GM12878 (cell line): ENCODE results near the gene CDC42EP3. TPM values are rescaled to one million over a fixed set of nuclear protein-coding genes. Genes with fewer than 3 reads are reported as not detected.

Experiments used
- ATAC-seq: fragments of 200-7000 bp; cut with Tn5 transposase; 3 replicates; pipeline ENCODE4 v1.9.1; 2020; ENCODE audit warnings: mild to moderate bottlenecking, moderate library complexity
- BruUV-seq: library from RNA; stranded (reverse); fragments of 400-500 nt; replicated peaks from 2 replicates; lab custom pipeline; 2021; lab: Mats Ljungman, UMichigan
- CTCF ChIA-PET: fragments of 300-600 bp; sonication (Branson Sonifier 250); formaldehyde crosslinking; extraction: SDS; loops from one replicate; lab custom pipeline; 2021; ENCODE audit warnings: inconsistent platforms; lab: Yijun Ruan, JAX
- POLR2A ChIA-PET: fragments of 350-600 bp; formaldehyde crosslinking; extraction: SDS; loops from one replicate; lab custom pipeline; 2021; ENCODE audit warnings: inconsistent platforms; lab: Charles Lee
- RAD21 ChIA-PET: fragments of 300-600 bp; sonication (Branson Sonifier 250); formaldehyde crosslinking; loops from one replicate; lab custom pipeline; 2023; ENCODE audit warnings: antibody characterized with exemption; ENCODE audit not compliant: unreplicated experiment; lab: Charles Lee
- SMC1A ChIA-PET: fragments of 300-600 bp; sonication (Branson Sonifier 250); formaldehyde crosslinking; loops from one replicate; lab custom pipeline; 2023; ENCODE audit not compliant: unreplicated experiment, uncharacterized antibody; lab: Charles Lee
- DNase-seq: peaks from one replicate; pipeline ENCODE4 v3.0.0-alpha.2; 2011; ENCODE audit warnings: low read depth, low spot score
- FAIRE-seq: peaks from 3 replicates; lab custom pipeline; 2011; peaks lifted over from hg19 to GRCh38; lab: Jason Lieb, UNC
- H2AFZ ChIP-seq: 2 replicates; pipeline ENCODE4 v1.6.0; 2011; ENCODE audit warnings: low read depth, low read length, control low read depth; ENCODE audit not compliant: control insufficient read depth
- H3K27ac ChIP-seq: 2 replicates; pipeline ENCODE4 v1.5.1; 2011; ENCODE audit warnings: control low read depth; ENCODE audit not compliant: control insufficient read depth, insufficient read depth
- H3K27me3 ChIP-seq, 2 experiments: replicated peaks in 1 of 2; 2 replicates each; pipeline versions ENCODE4 v1.6.0 to v1.6.1; 2011; ENCODE audit warnings: low read length in 1 of 2; ENCODE audit not compliant: control insufficient read depth in 2 of 2, insufficient read depth in 2 of 2
- H3K36me3 ChIP-seq, 2 experiments: 2 replicates each; pipeline ENCODE4 v1.5.1; 2011; ENCODE audit warnings: low read length in 1 of 2; ENCODE audit not compliant: control insufficient read depth in 2 of 2, insufficient read depth in 2 of 2
- H3K4me1 ChIP-seq: 2 replicates; pipeline ENCODE4 v1.6.1; 2011; ENCODE audit warnings: mild to moderate bottlenecking, low read length, moderate library complexity, mixed read lengths; ENCODE audit not compliant: control insufficient read depth, insufficient read depth
- H3K4me2 ChIP-seq: 2 replicates; pipeline ENCODE4 v1.6.0; 2011; ENCODE audit warnings: control low read depth; ENCODE audit not compliant: control insufficient read depth, insufficient read depth
- H3K4me3 ChIP-seq: fragments of 200-600 bp; sonication (generic); 2 replicates; pipeline ENCODE4 v1.5.1; 2016
- H3K79me2 ChIP-seq: 2 replicates; pipeline ENCODE4 v1.6.0; 2011; ENCODE audit warnings: low read length; ENCODE audit not compliant: control insufficient read depth, insufficient read depth
- H3K9ac ChIP-seq: 2 replicates; pipeline ENCODE4 v1.8.0; 2011; ENCODE audit warnings: low read length, control low read depth, mixed read lengths; ENCODE audit not compliant: control insufficient read depth, insufficient read depth
- H3K9me3 ChIP-seq: replicated peaks from 3 replicates; pipeline ENCODE4 v1.5.1; 2011; ENCODE audit warnings: mild to moderate bottlenecking, low read length; ENCODE audit not compliant: control insufficient read depth, insufficient read depth
- H4K20me1 ChIP-seq: 2 replicates; pipeline ENCODE4 v1.6.0; 2011; ENCODE audit not compliant: control insufficient read depth, insufficient read depth
- ETV6 ChIP-seq, 2 experiments: fragments of 450-650 bp in 1 of 2; IDR thresholded peaks in 1 of 2; conservative IDR thresholded peaks in 1 of 2; 2 replicates each; pipeline ENCODE4 v1.6.1; 2014; ENCODE audit warnings: antibody characterized with exemption in 1 of 2, borderline replicate concordance in 1 of 2, low read depth in 1 of 2, mild to moderate bottlenecking in 1 of 2, moderate library complexity in 1 of 2
- IKZF2 ChIP-seq, 2 experiments: fragments of 450-650 bp; IDR thresholded peaks; 2 replicates each; pipeline ENCODE4 v1.6.1; 2017; ENCODE audit warnings: mild to moderate bottlenecking in 2 of 2, moderate library complexity in 2 of 2
- NBN ChIP-seq: fragments of 450-650 bp; IDR thresholded peaks from 2 replicates; pipeline ENCODE4 v1.6.1; 2016
- POU2F2 ChIP-seq: IDR thresholded peaks from 3 replicates; pipeline ENCODE4 v1.6.1; 2011; ENCODE audit warnings: low read depth, mild to moderate bottlenecking, low read length, borderline replicate concordance
- RBBP5 ChIP-seq: fragments of 200-600 bp; sonication (generic); conservative IDR thresholded peaks from 2 replicates; pipeline ENCODE4 v1.6.1; 2016
- RELA ChIP-seq: fragments of 450-650 bp; IDR thresholded peaks from 2 replicates; pipeline ENCODE4 v1.8.0; 2014; ENCODE audit warnings: borderline replicate concordance; ENCODE audit not compliant: partially characterized antibody
- SIN3A ChIP-seq: IDR thresholded peaks from 2 replicates; pipeline ENCODE4 v1.6.1; 2012; ENCODE audit warnings: low read depth, low read length, improper control_type of control experiment
- WGBS: methylation state at CpG from one replicate; pipeline ENCODE4 v1.1.6; 2016; ENCODE audit warnings: low lambda C conversion rate; ENCODE audit not compliant: insufficient replicate concordance, insufficient coverage; ENCODE audit errors: missing lambda C conversion rate; 5-methylcytosine and 5-hydroxymethylcytosine counted together
- in situ Hi-C: fragments of 300-500 bp; cut with MboI; formaldehyde crosslinking; loops from 9 replicates; pipeline ENCODE4 v1.14.3; 2018; ENCODE audit warnings: mixed read lengths
- intact Hi-C: fragments of 100-400 bp; cut with micrococcal nuclease; formaldehyde crosslinking; loops from one replicate; pipeline ENCODE4 v1.14.2; 2022; ENCODE audit not compliant: unreplicated experiment
- polyA plus RNA-seq, 11 experiments: library from polyadenylated mRNA; depleted of rRNA in 4 of 11; unstranded in 6 of 11; stranded (reverse) in 5 of 11; fragments of >200 nt; fragmentation: Nextera tagmentation in 4 of 11; fragmentation: Illumina TruSeq in 1 of 11; extraction: Ambion mirVana in 4 of 11; extraction: Trizol in 1 of 11; gene quantifications; 1 replicate in 1 of 11; 2 replicates in 10 of 11; pipeline versions ENCODE4 v1.2.1 to v1.2.3, GENCODE V29; 2011 to 2016; ENCODE audit warnings: inconsistent platforms in 2 of 11, missing spikeins in 2 of 11, low read depth in 1 of 11
- total RNA-seq, 4 experiments: library from RNA; depleted of rRNA in 3 of 4; stranded (reverse); fragments of >200 nt in 3 of 4; fragmentation: Illumina TruSeq in 1 of 4; extraction: Trizol in 1 of 4; gene quantifications; 2 replicates each; pipeline versions ENCODE4 v1.2.1 to v1.2.3, GENCODE V29; 2013 to 2021
- TF ChIP-seq, protein P1 (sequence below): IDR thresholded peaks from 2 replicates; pipeline ENCODE4 v1.6.1; 2012; ENCODE audit warnings: mild to moderate bottlenecking, low read depth, low read length
- TF ChIP-seq, protein P2 (sequence below): fragments of 450-650 bp; IDR thresholded peaks from 2 replicates; pipeline ENCODE4 v1.6.1; 2017; ENCODE audit warnings: mild to moderate bottlenecking

Gene CDC42EP3
- total and polyA plus RNA-seq, 10 of the 15 experiments (the other 5 are each of a cell fraction or from before 2014, with no cell fraction given): 11.8 to 86.9 (median 52.9) TPM

DNA sequence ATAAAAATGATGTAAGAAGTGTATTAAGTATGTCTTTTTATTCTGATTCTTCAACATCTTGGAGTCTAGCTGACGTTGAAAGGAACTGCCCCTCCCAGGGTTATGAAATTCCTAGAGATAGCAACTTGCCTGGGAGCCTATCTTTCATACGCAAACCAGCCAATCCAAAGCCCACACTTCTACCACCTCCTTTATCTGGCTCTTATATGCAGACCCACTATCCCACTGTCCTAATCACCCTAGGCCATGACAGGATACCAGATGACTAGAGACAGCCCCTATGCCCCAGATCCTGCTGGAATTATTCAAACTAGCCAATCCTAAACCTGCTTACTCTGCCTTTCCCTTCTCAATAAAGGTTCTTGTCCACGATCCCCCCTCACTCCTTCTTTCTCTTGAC, 11.8 kb upstream of the CDC42EP3 start (continued):
- TF ChIP-seq, protein P1, sequence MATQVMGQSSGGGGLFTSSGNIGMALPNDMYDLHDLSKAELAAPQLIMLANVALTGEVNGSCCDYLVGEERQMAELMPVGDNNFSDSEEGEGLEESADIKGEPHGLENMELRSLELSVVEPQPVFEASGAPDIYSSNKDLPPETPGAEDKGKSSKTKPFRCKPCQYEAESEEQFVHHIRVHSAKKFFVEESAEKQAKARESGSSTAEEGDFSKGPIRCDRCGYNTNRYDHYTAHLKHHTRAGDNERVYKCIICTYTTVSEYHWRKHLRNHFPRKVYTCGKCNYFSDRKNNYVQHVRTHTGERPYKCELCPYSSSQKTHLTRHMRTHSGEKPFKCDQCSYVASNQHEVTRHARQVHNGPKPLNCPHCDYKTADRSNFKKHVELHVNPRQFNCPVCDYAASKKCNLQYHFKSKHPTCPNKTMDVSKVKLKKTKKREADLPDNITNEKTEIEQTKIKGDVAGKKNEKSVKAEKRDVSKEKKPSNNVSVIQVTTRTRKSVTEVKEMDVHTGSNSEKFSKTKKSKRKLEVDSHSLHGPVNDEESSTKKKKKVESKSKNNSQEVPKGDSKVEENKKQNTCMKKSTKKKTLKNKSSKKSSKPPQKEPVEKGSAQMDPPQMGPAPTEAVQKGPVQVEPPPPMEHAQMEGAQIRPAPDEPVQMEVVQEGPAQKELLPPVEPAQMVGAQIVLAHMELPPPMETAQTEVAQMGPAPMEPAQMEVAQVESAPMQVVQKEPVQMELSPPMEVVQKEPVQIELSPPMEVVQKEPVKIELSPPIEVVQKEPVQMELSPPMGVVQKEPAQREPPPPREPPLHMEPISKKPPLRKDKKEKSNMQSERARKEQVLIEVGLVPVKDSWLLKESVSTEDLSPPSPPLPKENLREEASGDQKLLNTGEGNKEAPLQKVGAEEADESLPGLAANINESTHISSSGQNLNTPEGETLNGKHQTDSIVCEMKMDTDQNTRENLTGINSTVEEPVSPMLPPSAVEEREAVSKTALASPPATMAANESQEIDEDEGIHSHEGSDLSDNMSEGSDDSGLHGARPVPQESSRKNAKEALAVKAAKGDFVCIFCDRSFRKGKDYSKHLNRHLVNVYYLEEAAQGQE: no peak
- TF ChIP-seq, all 136 proteins: peak for 0

DNA sequence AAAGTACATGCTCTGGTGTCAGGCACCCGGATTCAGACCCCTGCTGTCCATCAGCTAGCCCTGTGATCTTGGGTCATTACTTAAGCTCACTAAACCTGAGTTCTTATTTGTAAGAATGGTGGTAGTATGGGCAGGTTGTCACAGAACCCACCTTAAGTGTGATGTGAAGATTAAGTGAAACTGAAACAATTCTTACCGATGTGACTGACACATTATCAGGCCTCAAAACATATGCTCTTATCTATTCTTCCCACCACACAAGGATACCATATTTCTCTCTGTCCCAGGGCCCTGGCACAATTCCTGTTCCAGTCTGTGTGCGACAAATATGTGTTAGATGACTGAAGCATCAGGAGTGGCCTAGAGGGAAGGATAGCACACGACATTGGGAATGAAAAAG, 11.0 kb upstream of the CDC42EP3 start:
- Histone ChIP-seq H3K4me2 (no peak overlapping the region), H3K36me3 (no peaks in the 10 kb centered on the region), H3K27me3 (no peaks in the 10 kb centered on the region), H3K4me1 (no peaks in the 10 kb centered on the region), H3K9ac (no peak overlapping the region), H4K20me1 (no peaks in the 10 kb centered on the region), H2AFZ (no peak overlapping the region), H3K4me3 (no peak overlapping the region), H3K79me2 (no peaks in the 10 kb centered on the region), H3K9me3 (no peaks in the 10 kb centered on the region), H3K27ac (no peak overlapping the region)
- 58% methylated on average over 4 of the region's 4 CpGs for WGBS
- ChIA-PET POLR2A (no interaction called here), SMC1A (no interaction called here), RAD21 (no interaction called here), CTCF (no interaction called here)
- in situ Hi-C loops: no loop called here
- BruUV-seq: no TSS peak
- intact Hi-C loops: no loop called here
- DNase-seq: no peak
- FAIRE-seq: no peak
- ATAC-seq: no peak
- TF ChIP-seq RBBP5 (no peak), IKZF2 (IDR thresholded peaks at IDR 0.05) (no peak), RELA (no peak), POU2F2 (no peak), NBN (no peak), SIN3A (no peak), ETV6 (conservative IDR thresholded peaks at IDR 0.05 in 1 of 2, IDR thresholded peaks at IDR 0.05 in 1 of 2; ENCODE audit: borderline replicate concordance in 1 of 2, low read depth in 1 of 2) (no peak)
- TF ChIP-seq, protein P2, sequence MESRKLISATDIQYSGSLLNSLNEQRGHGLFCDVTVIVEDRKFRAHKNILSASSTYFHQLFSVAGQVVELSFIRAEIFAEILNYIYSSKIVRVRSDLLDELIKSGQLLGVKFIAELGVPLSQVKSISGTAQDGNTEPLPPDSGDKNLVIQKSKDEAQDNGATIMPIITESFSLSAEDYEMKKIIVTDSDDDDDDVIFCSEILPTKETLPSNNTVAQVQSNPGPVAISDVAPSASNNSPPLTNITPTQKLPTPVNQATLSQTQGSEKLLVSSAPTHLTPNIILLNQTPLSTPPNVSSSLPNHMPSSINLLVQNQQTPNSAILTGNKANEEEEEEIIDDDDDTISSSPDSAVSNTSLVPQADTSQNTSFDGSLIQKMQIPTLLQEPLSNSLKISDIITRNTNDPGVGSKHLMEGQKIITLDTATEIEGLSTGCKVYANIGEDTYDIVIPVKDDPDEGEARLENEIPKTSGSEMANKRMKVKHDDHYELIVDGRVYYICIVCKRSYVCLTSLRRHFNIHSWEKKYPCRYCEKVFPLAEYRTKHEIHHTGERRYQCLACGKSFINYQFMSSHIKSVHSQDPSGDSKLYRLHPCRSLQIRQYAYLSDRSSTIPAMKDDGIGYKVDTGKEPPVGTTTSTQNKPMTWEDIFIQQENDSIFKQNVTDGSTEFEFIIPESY: no peak
- TF ChIP-seq, protein P1: no peak
